Loucy (cell line): ENCODE measurements around the gene CBX7.

Source experiments
- EZH2phosphoT487 ChIP-seq: fragments of 200-600 bp; IDR thresholded peaks from 2 replicates; pipeline ENCODE4 v1.6.1; 2018; ENCODE audit warnings: antibody characterized with exemption, mild to moderate bottlenecking, moderate library complexity, borderline replicate concordance
- TF ChIP-seq, protein P1 (sequence below): fragments of 200-600 bp; sonication (generic); conservative IDR thresholded peaks from 2 replicates; pipeline ENCODE4 v1.5.1; 2014; ENCODE audit warnings: mild to moderate bottlenecking, antibody characterized with exemption, low read length

DNA sequence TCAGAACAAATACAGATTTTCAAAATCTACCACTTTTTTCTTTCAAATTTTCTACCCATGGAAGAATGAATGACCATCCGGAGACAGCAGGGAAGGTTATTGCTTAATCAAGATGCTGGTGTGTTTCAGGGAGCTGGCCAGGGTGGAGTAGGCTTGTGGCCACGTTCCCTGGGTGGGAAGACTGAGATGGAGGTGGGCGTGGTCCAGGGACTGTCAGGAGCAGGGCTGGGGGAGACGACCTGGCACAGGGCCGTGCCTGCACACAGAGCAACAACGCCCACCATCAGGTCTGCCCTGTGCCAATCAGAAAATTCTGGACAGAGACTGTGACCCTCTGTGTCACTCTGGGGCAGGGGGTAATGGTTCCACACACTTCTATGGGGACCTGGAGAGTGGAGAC lies 62.6 kb downstream of the CBX7 start:
- TF ChIP-seq, protein P1, sequence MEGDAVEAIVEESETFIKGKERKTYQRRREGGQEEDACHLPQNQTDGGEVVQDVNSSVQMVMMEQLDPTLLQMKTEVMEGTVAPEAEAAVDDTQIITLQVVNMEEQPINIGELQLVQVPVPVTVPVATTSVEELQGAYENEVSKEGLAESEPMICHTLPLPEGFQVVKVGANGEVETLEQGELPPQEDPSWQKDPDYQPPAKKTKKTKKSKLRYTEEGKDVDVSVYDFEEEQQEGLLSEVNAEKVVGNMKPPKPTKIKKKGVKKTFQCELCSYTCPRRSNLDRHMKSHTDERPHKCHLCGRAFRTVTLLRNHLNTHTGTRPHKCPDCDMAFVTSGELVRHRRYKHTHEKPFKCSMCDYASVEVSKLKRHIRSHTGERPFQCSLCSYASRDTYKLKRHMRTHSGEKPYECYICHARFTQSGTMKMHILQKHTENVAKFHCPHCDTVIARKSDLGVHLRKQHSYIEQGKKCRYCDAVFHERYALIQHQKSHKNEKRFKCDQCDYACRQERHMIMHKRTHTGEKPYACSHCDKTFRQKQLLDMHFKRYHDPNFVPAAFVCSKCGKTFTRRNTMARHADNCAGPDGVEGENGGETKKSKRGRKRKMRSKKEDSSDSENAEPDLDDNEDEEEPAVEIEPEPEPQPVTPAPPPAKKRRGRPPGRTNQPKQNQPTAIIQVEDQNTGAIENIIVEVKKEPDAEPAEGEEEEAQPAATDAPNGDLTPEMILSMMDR = no peak
- no peak for TF ChIP-seq EZH2phosphoT487
